CD4-positive, alpha-beta T cell (primary cell): ENCODE measurements around the gene LONRF3. TPM values are rescaled to one million over a fixed set of nuclear protein-coding genes. Genes with fewer than 3 reads are reported as not detected.

Experiments
- ATAC-seq: fragments of 200-7000 bp; cut with Tn5 transposase; one replicate; pipeline ENCODE4 v1.10.0; 2022; ENCODE audit warnings: mild to moderate bottlenecking; ENCODE audit not compliant: poor library complexity
- CTCF ChIA-PET: fragments of 350-600 bp; sonication (Branson Sonifier 250); formaldehyde crosslinking; loops from one replicate; lab custom pipeline; 2021; ENCODE audit warnings: antibody characterized with exemption, inconsistent platforms; lab: Charles Lee
- POLR2A ChIA-PET: fragments of 350-600 bp; sonication (Branson Sonifier 250); formaldehyde crosslinking; loops from one replicate; lab custom pipeline; 2021; ENCODE audit warnings: antibody characterized with exemption, inconsistent platforms; lab: Charles Lee
- DNase-seq, 14 experiments: peaks; one replicate each; pipeline ENCODE4 v3.0.0-alpha.2; 2013 to 2020; ENCODE audit warnings: mixed read lengths in 2 of 14
- H3K27ac ChIP-seq, 2 donors: one replicate each; pipeline versions ENCODE4 v1.5.1 to v1.7.0; 2013; ENCODE audit warnings: low read length in 2 of 2, low read depth in 1 of 2, mild to moderate bottlenecking in 1 of 2
- H3K27me3 ChIP-seq, 2 experiments: 1 replicate in 1 of 2; 2 replicates in 1 of 2; pipeline versions ENCODE4 v1.6.1 to v1.7.0; 2013; ENCODE audit warnings: low read length in 2 of 2, control low read depth in 1 of 2, mild to moderate bottlenecking in 1 of 2, moderate library complexity in 1 of 2; ENCODE audit not compliant: insufficient read depth in 2 of 2, control insufficient read depth in 1 of 2
- H3K36me3 ChIP-seq: one replicate; pipeline ENCODE4 v1.6.1; 2013; ENCODE audit warnings: low read length, control low read depth; ENCODE audit not compliant: insufficient read depth
- H3K4me1 ChIP-seq: one replicate; pipeline ENCODE4 v1.6.1; 2013; ENCODE audit warnings: low read length, control low read depth; ENCODE audit not compliant: insufficient read depth
- H3K4me3 ChIP-seq: one replicate; pipeline ENCODE4 v1.5.1; 2013; ENCODE audit warnings: mild to moderate bottlenecking, low read length, moderate library complexity
- H3K9me3 ChIP-seq, 2 experiments: 1 replicate in 1 of 2; 2 replicates in 1 of 2; pipeline versions ENCODE4 v1.6.1 to v1.7.0; 2013; ENCODE audit warnings: low read length in 2 of 2, mild to moderate bottlenecking in 2 of 2, control low read depth in 1 of 2, moderate library complexity in 1 of 2; ENCODE audit not compliant: control insufficient read depth in 1 of 2, insufficient read depth in 1 of 2
- H3K27ac Mint-ChIP-seq: one replicate; pipeline ENCODE4 v1.8.0; 2020; ENCODE audit warnings: mixed read lengths
- H3K27me3 Mint-ChIP-seq: one replicate; pipeline ENCODE4 v1.8.0; 2021; ENCODE audit warnings: mixed read lengths
- H3K36me3 Mint-ChIP-seq: one replicate; pipeline ENCODE4 v1.8.0; 2021; ENCODE audit warnings: low read depth, mixed read lengths
- H3K4me1 Mint-ChIP-seq: one replicate; pipeline ENCODE4 v1.8.0; 2021; ENCODE audit warnings: low read depth, mixed read lengths
- H3K4me3 Mint-ChIP-seq: one replicate; pipeline ENCODE4 v1.8.0; 2020; ENCODE audit warnings: mild to moderate bottlenecking, mixed read lengths
- H3K9me3 Mint-ChIP-seq: one replicate; pipeline ENCODE4 v1.8.0; 2020; ENCODE audit warnings: mixed read lengths
- CTCF ChIP-seq: fragments of 200-600 bp; IDR thresholded peaks from one replicate; pipeline ENCODE4 v1.8.0; 2022; ENCODE audit warnings: antibody characterized with exemption, mild to moderate bottlenecking
- intact Hi-C, 2 experiments: fragments of 100-400 bp; cut with DNase I in 1 of 2; cut with micrococcal nuclease in 1 of 2; formaldehyde crosslinking; loops; one replicate each; pipeline versions ENCODE4 v1.15.1 to v1.9.0; 2023 to 2025; cut with DNase I, micrococcal nuclease
- total RNA-seq, 174 experiments: library from RNA in 2 of 174; stranded (reverse) in 2 of 174; gene quantifications; one replicate each; pipeline ENCODE4 v1.2.3 and lab custom pipeline; 2021 to 2026

Gene LONRF3
- total RNA-seq, 2 experiments from 2014 or later = 4.9 to 5.5 TPM

- Histone ChIP-seq H3K27me3 (peaks cover 3 to 6% of the 10 kb centered on the region in 2 experiments), H3K36me3 (no peaks in the 10 kb centered on the region), H3K9me3 (no peaks in the 10 kb centered on the region), H3K27ac (peak overlapping the region in 1 of 2 donors; percentile 61), H3K4me1 (peaks cover 34% of the 10 kb centered on the region), H3K4me3 (peak overlapping the region; percentile 68)
- intact Hi-C loops = loop anchor here in 1 of 2 experiments (10.0 kb wide), 1 partner anchor 259 kb away; the partner anchor contains the start of gene PGRMC1
- peaks cover 9% of the 10 kb centered on the region for H3K36me3 Mint-ChIP-seq
- CTCF ChIA-PET = interaction anchor here (1.3 kb wide), 1 partner anchor 29 kb away, joined by 3 read pairs; no protein-coding TSS in a partner anchor
- POLR2A ChIA-PET = interaction anchor here (1.7 to 3.0 kb wide), 2 partner anchors 16 to 25 kb away, joined by 4 to 21 read pairs; no protein-coding TSS in a partner anchor
- ATAC-seq (peak; percentile 43), DNase-seq (peak; percentile 28 to 86 (median 66))
- peaks cover 33% of the 10 kb centered on the region for H3K4me1 Mint-ChIP-seq
- no peak for TF ChIP-seq CTCF
- peaks cover 28% of the 10 kb centered on the region for H3K27me3 Mint-ChIP-seq
- peak overlapping the region; percentile 89 for H3K27ac Mint-ChIP-seq
- H3K4me3 Mint-ChIP-seq = peak overlapping the region; percentile 93
- no peaks in the 10 kb centered on the region for H3K9me3 Mint-ChIP-seq
Measured at GRCh38 chrX:118975831-118976598, 1.6 kb downstream of the LONRF3 start.

- CTCF ChIA-PET = interaction anchor here (1.3 kb wide), 1 partner anchor 28 kb away, joined by 3 read pairs; no protein-coding TSS in a partner anchor
- peak in 9 of 14 experiments; percentile 3 to 55 (median 15) for DNase-seq
- peak overlapping the region; percentile 68 for H3K4me3 ChIP-seq
Measured at GRCh38 chrX:118976599-118977340, 2.4 kb downstream of the LONRF3 start.

More at GRCh38 chrX:118976599-118977340, 2.4 kb downstream of the LONRF3 start:
- peaks cover 34% of the 10 kb centered on the region for H3K4me1 ChIP-seq
- TF ChIP-seq CTCF = no peak
- no peaks in the 10 kb centered on the region for H3K36me3 ChIP-seq
- POLR2A ChIA-PET = interaction anchor here (3.0 kb wide), 1 partner anchor 15 kb away, joined by 21 read pairs; no protein-coding TSS in a partner anchor
- H3K9me3 ChIP-seq = no peaks in the 10 kb centered on the region
- intact Hi-C loops = loop anchor here in 1 of 2 experiments (10.0 kb wide), 1 partner anchor 258 kb away; the partner anchor contains the start of gene PGRMC1
- Mint-ChIP-seq H3K27me3 (peaks cover 25% of the 10 kb centered on the region), H3K4me3 (peak overlapping the region; percentile 82), H3K27ac (peak overlapping the region; percentile 20), H3K4me1 (peaks cover 33% of the 10 kb centered on the region), H3K36me3 (peaks cover 9% of the 10 kb centered on the region), H3K9me3 (no peaks in the 10 kb centered on the region)
- peaks cover 3 to 6% of the 10 kb centered on the region in 2 experiments for H3K27me3 ChIP-seq
- no peak for ATAC-seq
- no peak overlapping the region for H3K27ac ChIP-seq
